Measurements from ENCODE around the gene TUBGCP2. TPM values are rescaled to one million over a fixed set of nuclear protein-coding genes. Genes with fewer than 3 reads are reported as not detected.

The TUBGCP2 gene
- total RNA-seq, 1 donor from 2014 or later, result 53.2 TPM

DNA sequence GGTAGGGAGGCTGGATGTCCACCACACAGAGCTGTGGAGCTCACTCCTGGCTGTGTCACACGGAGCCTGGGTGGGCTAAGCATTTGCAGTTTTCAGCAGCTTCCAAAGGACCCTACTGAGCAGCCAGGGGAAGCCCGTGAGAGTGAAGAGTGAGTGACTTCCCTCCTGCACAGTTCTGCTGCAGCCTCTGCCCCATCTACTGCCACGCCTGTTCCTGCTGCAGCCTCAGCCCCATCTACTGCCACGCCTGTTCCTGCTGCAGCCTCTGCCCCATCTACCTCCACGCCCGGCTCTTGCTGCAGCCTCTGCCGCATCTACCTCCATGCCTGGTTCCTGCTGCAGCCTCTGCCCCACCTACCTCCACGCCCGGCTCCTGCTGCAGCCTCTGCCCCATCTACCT is 44.2 kb downstream of the TUBGCP2 start:
- DNase-seq (ENCODE audit: low spot score), result no peak
- H3K4me1 Mint-ChIP-seq (ENCODE audit: low read depth), result peaks cover 8% of the 10 kb centered on the region
- H3K9me3 Mint-ChIP-seq (ENCODE audit: low read depth), result no peaks in the 10 kb centered on the region
- H3K4me3 Mint-ChIP-seq (ENCODE audit: unreplicated experiment), result no peak overlapping the region
- no peaks in the 10 kb centered on the region for H3K36me3 Mint-ChIP-seq (ENCODE audit: low read depth)
- H3K27me3 Mint-ChIP-seq (ENCODE audit: low read depth), result no peaks in the 10 kb centered on the region
- TF ChIP-seq, protein P1, sequence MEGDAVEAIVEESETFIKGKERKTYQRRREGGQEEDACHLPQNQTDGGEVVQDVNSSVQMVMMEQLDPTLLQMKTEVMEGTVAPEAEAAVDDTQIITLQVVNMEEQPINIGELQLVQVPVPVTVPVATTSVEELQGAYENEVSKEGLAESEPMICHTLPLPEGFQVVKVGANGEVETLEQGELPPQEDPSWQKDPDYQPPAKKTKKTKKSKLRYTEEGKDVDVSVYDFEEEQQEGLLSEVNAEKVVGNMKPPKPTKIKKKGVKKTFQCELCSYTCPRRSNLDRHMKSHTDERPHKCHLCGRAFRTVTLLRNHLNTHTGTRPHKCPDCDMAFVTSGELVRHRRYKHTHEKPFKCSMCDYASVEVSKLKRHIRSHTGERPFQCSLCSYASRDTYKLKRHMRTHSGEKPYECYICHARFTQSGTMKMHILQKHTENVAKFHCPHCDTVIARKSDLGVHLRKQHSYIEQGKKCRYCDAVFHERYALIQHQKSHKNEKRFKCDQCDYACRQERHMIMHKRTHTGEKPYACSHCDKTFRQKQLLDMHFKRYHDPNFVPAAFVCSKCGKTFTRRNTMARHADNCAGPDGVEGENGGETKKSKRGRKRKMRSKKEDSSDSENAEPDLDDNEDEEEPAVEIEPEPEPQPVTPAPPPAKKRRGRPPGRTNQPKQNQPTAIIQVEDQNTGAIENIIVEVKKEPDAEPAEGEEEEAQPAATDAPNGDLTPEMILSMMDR (IDR thresholded peaks at IDR 0.05), result no peak
- H3K27ac Mint-ChIP-seq (ENCODE audit: unreplicated experiment), result no peak overlapping the region

DNA sequence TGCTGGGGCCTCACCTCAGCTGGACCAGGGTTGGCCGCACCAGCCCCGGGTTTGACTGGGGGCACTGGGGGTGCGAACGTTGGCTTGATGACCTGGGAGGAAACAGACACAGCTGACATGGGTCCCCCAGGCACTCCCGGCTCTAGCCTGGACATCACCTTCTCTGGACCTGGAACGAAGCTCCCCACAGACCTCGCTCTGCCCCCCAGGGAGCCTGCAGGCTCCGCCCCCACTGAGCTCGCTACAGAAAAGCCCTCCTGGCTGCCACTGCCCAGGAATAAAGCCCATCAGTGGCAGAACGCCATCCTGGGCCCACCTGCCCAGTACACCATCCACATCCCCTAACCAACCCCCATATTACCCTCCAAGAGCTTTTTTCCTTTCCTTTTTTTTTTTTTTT is 45.0 kb downstream of the TUBGCP2 start:
- H3K9me3 Mint-ChIP-seq (ENCODE audit: low read depth), result no peaks in the 10 kb centered on the region
- TF ChIP-seq, protein P1 (IDR thresholded peaks at IDR 0.05), result no peak
- H3K27me3 Mint-ChIP-seq (ENCODE audit: low read depth), result no peaks in the 10 kb centered on the region
- no peak for DNase-seq (ENCODE audit: low spot score)
- peaks cover 14% of the 10 kb centered on the region for H3K4me1 Mint-ChIP-seq (ENCODE audit: low read depth)
- H3K27ac Mint-ChIP-seq (ENCODE audit: unreplicated experiment), result no peak overlapping the region
- no peaks in the 10 kb centered on the region for H3K36me3 Mint-ChIP-seq (ENCODE audit: low read depth)
- H3K4me3 Mint-ChIP-seq (ENCODE audit: unreplicated experiment), result no peak overlapping the region

DNA sequence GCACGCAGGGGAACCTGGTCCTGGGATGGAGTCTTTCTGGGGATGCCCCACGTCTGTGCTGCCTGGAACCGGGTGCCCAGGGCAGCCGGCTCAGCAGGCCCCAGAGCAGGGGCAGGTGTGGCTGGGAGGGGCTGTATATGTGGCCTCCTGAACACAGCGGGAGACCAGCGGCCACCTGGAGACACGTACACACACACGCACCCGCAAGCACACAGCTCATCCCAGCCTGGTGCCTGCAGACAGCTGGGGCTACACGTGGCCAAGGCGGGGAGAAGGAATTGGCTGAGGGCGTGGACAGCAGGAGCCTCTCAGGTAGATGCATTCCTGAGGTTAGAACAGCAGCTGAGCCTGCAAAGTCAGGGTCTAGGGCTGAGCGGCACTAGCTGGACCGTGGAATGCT is 46.0 kb downstream of the TUBGCP2 start:
- Mint-ChIP-seq H3K4me3 (ENCODE audit: unreplicated experiment) (peak overlapping the region; percentile 68), H3K4me1 (ENCODE audit: low read depth) (peaks cover 14% of the 10 kb centered on the region), H3K27me3 (ENCODE audit: low read depth) (no peaks in the 10 kb centered on the region), H3K36me3 (ENCODE audit: low read depth) (no peaks in the 10 kb centered on the region), H3K27ac (ENCODE audit: unreplicated experiment) (no peak overlapping the region), H3K9me3 (ENCODE audit: low read depth) (no peaks in the 10 kb centered on the region)
- TF ChIP-seq, protein P1 (IDR thresholded peaks at IDR 0.05), result no peak
- DNase-seq (ENCODE audit: low spot score), result no peak

DNA sequence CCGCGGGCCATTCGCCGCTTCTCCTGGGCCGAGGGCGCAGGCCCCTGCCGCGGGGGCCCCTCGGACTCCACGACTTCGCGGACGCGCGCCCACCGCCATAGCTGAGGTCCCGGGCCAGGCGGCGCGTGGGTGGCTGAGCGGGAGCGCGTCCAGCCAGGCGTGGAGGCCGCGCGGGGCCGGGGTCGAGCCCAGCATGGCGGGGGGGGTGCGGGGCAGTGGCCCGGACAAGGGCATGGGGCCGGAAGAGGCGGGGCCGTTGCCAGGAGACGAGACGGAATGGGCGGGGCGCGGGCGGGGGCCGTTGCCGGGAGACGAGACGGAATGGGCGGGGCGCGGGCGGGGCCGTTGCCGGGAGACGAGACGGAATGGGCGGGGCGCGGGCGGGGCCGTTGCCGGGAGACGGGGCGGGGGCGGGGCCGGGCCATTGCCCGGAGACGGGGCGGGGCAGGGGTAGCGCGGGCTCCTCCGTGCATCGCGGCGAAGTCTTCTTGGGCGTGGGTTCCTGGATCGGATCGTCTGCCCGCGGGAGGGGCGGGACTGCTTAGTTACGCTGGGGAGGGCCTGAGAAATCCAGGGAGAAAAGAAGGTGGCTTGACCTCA is 46.8 kb downstream of the TUBGCP2 start:
- no peak overlapping the region for H3K27ac Mint-ChIP-seq (ENCODE audit: unreplicated experiment)
- H3K4me1 Mint-ChIP-seq (ENCODE audit: low read depth), result peaks cover 14% of the 10 kb centered on the region
- TF ChIP-seq, protein P1 (IDR thresholded peaks at IDR 0.05), result no peak
- H3K4me3 Mint-ChIP-seq (ENCODE audit: unreplicated experiment), result peak overlapping the region; percentile 68
- H3K36me3 Mint-ChIP-seq (ENCODE audit: low read depth), result no peaks in the 10 kb centered on the region
- no peaks in the 10 kb centered on the region for H3K27me3 Mint-ChIP-seq (ENCODE audit: low read depth)
- no peak for DNase-seq (ENCODE audit: low spot score)
- no peaks in the 10 kb centered on the region for H3K9me3 Mint-ChIP-seq (ENCODE audit: low read depth)

DNA sequence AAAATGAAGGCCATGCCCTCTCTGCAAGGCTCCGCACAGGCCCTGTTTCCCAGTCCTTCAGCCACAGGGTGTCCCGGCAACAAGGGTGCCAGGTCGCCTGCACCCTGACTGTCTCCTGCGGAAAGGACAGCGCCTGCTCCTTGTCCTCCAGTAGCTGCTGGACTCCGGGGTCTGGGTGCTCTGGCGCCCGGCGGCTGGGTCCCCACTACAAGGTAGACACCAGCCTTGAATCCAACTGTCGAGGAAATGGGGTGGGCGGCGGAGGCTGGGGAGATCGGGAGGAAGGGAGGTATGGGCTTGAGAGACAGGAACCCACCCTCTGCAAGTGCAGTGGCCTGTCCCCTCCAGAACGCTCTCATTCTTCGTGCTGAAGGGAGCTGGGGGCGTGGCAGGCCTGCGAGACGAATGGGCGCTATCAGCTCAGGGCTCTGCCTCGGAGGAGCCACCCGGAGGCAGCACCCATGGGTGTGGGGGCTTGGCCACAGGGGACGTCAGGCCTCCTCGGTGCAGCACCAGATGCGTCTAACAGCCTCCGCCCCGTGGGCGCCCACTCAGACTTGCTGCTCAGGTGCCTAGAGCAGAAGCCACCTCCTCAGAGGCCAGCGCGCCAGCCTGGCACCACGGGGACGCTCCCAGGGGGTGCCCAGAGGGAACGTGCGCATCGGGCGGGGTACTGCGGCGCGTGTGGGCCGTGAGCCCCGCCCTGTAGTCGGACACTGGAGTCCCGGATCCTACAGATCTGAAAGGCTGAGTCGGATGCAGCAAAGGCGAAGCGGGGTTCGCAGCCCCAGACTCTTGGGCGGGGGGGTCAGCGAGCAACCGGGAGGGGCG is 47.6 kb downstream of the TUBGCP2 start:
- peaks cover 14% of the 10 kb centered on the region for H3K4me1 Mint-ChIP-seq (ENCODE audit: low read depth)
- H3K4me3 Mint-ChIP-seq (ENCODE audit: unreplicated experiment), result peak overlapping the region; percentile 62
- H3K27me3 Mint-ChIP-seq (ENCODE audit: low read depth), result no peaks in the 10 kb centered on the region
- no peaks in the 10 kb centered on the region for H3K36me3 Mint-ChIP-seq (ENCODE audit: low read depth)
- no peaks in the 10 kb centered on the region for H3K9me3 Mint-ChIP-seq (ENCODE audit: low read depth)
- no peak for DNase-seq (ENCODE audit: low spot score)
- no peak overlapping the region for H3K27ac Mint-ChIP-seq (ENCODE audit: unreplicated experiment)
- TF ChIP-seq, protein P1 (IDR thresholded peaks at IDR 0.05), result no peak

All from chondrocyte (in vitro differentiated cells).